HUDEP-2 (cell line): ENCODE results near the gene MAGIX.

Experiments
- DNase-seq, 76 experiments: peaks; one replicate each; lab custom pipeline; 2025; ENCODE audit not compliant: unreplicated experiment in 76 of 76; lab: John Stamatoyannopoulos, UW

The MAGIX gene

GRCh38 chrX:49178537-49178936 lies 16.0 kb downstream of the MAGIX start:
- peak in 27 of 76 experiments; percentile 0 to 52 (median 21) for DNase-seq

- no peak for DNase-seq
Observed at GRCh38 chrX:49179358-49179757, 16.8 kb downstream of the MAGIX start.

GRCh38 chrX:49183701-49184281 lies 21.2 kb downstream of the MAGIX start:
- no peak for DNase-seq

- peak in 36 of 76 experiments; percentile 8 to 62 (median 28) for DNase-seq
Observed at GRCh38 chrX:49184294-49185281, 22.0 kb downstream of the MAGIX start.

- DNase-seq, result peak in 66 of 76 experiments; percentile 1 to 78 (median 58)
Observed at GRCh38 chrX:49186125-49187027, 23.8 kb downstream of the MAGIX start, which contains the start of gene PRICKLE3. Gene PRICKLE3, minus strand, starts transcription at chrX:49186373. Its CDS starts 76 bp downstream, at chrX:49186297.

GRCh38 chrX:49187028-49187394 lies 24.5 kb downstream of the MAGIX start:
- no peak for DNase-seq

GRCh38 chrX:49187526-49187925 lies 25.0 kb downstream of the MAGIX start:
- DNase-seq, result no peak

- DNase-seq, result no peak
Observed at GRCh38 chrX:49188468-49189076, 26.0 kb downstream of the MAGIX start.

- DNase-seq, result no peak
Observed at GRCh38 chrX:49189606-49190005, 27.0 kb downstream of the MAGIX start.

- DNase-seq, result peak in 75 of 76 experiments; percentile 5 to 97 (median 88)
Observed at GRCh38 chrX:49190821-49191573, 28.4 kb downstream of the MAGIX start.

- peak in 2 of 76 experiments; percentile 40 to 41 for DNase-seq
Observed at GRCh38 chrX:49191574-49192011, 29.0 kb downstream of the MAGIX start.

- peak in 13 of 76 experiments; percentile 1 to 22 (median 8) for DNase-seq
Observed at GRCh38 chrX:49192722-49193328, 30.3 kb downstream of the MAGIX start.

- no peak for DNase-seq
Observed at GRCh38 chrX:49193542-49193964, 31.0 kb downstream of the MAGIX start.

GRCh38 chrX:49197543-49198087 lies 35.1 kb downstream of the MAGIX start:
- no peak for DNase-seq

GRCh38 chrX:49198540-49199314 lies 36.2 kb downstream of the MAGIX start:
- DNase-seq, result no peak

GRCh38 chrX:49199315-49199595 lies 36.7 kb downstream of the MAGIX start:
- DNase-seq, result no peak

- DNase-seq, result peak in 74 of 76 experiments; percentile 2 to 86 (median 72)
Observed at GRCh38 chrX:49199906-49200771, 37.6 kb downstream of the MAGIX start, which contains the start of gene SYP. Gene SYP, minus strand, starts transcription at chrX:49200193. Its CDS starts 7 bp downstream, at chrX:49200186.
